Measurements from ENCODE around the gene RCOR2.
"Not testable (repeated sequence)": the region's sequence is repeated elsewhere in the genome, so short reads cannot be mapped to it uniquely, and the experiment has no call there.

Gene RCOR2

DNA sequence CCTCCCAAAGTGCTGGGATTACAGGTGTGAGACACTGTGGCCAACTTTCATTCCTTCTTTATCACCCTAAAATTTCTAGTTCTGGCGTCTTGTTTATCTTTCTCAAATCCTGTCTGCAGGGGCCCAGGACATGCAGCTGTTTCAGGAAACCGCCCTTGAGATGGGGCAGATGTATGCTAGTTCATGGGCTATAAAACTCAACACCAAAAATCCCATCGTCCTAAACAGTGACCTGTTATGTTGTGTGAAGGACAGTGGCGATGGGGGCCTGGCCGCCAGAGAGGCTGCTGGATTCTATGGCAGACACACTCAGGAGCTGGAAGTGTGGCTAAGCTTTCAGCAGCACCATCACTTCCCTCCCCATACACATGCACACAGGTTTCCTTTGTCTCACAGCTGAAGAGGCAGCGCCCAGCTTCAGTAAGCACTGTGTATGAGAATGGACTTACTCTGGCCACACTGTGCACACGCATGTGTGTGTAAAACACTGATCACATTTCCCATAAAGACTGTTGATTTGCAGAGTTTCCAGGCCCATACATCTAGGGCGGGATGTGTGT lies 41.4 kb downstream of the RCOR2 start:
- DNase-seq: no peak

DNA sequence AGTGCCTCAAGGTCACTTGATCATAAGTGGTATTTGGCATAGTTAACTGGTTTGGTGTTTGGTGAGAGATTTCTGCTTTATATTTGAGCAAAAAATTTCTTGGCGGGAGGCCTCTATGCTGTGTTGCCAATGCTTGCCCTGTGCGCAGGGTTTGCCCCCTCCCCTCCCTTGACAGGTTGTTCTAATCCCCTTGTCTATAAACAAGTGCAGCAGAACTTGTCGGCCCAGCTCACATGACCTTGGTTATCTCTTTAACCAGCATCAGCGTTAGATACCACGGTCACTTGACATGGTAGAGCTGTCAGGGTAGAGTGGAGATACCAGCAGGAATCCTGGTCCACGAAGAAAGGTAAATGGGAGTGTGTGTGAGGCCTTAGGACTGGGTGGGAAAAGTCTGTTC lies 42.5 kb downstream of the RCOR2 start:
- DNase-seq: no peak

DNA sequence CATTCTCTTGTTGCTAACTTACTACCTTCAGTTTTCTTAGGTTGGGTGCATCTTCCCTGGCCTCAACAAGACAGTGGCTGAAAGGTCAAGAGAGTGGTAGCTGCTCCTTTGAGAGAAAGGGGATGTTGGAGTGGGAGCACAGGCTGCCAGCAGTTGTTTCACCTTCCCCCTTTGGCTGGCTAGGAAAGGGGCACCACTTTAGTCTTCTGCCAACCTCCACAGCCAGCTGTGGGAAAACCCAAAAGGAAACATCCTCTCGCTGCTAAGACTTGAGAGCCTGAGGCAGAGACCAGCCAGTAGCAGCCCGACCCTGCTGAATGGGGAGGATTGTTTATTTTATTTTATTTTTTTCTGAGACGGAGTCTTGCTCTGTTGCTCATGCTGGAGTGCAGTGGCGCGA lies 43.7 kb downstream of the RCOR2 start:
- DNase-seq: no peak

DNA sequence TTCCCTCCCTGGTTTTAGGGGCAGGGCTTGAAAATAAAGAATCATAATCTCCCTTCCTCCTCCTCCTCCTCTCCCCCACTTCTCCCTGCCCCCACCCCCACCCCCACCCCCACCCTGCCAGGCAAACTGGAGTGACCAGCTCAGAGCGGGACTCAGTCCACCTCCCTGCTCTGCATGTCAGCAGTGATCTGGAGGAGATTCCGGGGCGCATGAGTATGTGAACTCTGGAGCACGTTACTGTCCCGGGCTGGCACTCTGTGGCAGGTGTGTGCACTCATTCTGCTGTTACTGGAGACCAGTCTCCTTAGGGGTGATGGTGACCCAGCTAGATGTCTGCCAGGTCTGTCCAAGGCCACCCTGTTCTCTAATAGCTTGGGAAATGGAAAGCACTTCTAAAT lies 44.2 kb downstream of the RCOR2 start:
- DNase-seq: no peak

DNA sequence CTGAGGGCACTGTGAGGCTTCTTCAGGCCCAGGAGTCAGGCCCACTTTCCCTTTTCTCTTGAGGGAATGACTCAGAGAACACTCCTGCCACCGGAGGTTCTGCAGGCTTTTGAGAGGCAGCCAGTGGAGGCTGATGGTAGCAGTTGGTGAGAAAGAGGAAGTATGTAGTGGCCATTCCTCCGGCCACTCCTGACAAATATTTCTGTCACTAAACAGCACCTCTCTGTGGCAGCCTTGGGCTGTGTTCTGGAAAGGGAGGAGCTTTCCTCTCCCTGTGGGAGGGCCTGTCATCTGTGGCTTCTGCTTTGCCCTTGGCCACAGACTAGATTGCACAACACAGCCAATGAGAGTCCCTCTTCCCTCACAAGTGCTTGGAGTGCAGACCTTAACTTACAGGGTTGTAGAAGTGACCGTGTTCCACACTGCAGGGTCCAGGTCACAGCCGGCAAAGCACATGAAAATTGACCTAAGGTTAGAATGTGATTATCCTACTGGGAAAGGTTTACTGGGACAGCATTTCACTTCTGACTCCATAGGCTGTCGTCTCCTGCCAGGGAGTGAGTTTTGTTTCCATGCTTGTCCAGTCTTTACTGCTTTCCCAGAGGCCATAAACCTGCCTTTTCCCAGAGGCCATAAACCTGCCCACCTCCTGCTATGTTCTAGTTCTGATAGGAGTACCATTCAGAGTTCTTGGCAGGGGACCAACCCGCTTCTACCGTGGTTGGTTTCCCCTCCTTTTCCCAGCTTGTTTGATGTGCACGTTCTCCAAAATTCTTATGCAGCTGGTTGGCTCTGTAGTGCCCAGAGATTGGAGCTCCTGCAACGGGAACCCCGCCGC lies 44.8 kb downstream of the RCOR2 start:
- peak; percentile 98 for DNase-seq

DNA sequence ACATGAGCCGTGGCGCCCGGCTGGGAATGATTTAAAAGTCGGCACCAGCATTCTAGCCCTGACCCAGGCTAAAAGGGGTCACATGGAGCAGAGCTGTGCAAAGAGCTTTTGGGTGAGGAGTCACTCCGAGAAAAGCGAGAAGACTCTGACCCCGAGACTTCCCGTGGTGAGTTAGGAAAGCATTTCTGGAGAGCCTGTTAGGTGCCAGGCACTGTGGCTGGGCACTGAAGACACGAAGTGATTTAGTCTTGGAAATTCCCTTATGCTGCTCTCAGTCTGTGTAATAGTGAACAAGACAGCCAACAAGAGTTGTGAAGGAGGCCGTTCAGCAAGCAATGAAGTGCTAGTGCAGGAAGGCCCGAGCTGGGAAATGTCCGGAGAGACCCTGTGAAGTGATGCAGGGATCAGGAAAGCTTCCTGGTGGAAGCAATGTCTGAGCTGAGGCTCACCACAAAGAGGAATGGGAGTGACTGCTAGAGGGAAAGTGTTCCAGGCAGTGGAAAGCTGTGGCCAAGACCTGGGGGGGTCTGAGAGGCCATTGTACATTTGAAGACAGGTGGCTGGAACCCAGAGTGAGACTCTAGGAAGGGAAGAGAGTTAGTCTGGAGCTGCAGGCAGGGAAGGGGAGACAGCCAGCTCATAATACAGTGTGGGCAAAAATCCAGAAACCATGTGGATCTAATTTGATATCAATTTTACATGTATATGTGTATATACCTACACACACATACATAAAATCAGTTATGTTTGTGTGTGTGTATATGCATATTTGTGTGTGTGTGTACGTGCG lies 46.4 kb downstream of the RCOR2 start:
- peak; percentile 28 for DNase-seq

DNA sequence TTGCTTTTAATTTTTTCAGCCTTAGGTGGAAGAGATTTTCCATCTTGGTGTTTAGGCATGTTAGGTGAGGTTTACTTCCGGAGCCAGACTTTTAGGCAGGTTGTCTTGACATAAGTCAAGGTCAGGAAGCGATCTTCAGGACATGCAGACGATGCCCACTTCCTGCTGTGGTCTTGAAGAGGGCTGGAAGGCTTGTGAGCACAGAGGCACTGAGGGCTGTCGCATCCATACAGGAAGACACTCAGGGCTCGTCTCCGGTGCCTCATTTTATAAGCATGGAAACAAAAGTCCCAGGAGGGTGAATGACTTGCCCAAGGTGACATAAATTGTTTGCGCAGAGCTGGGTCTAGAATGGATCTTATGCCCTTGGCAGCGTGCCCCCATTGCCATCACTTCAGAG lies 47.3 kb downstream of the RCOR2 start:
- no peak for DNase-seq

DNA sequence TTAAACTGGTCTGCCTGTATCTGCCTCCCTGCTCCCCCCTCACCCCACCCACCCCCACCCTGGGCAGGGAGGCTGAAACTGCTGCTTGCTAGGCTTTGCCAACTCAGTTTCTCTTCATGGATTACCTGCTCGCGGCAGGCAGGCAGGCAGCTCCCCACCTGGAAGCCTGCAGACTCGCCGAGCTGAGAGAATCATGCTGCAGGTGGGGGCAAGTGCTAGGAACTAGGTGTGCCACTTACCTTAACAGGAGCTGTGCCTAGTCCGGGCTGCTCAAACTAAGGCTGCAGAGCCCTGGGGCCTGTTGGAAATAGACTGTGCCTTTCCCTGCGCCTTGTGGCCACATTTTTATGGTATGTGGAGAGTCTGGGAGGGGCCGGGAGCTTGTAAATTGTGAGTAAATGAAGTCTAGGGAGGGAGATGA lies 47.8 kb downstream of the RCOR2 start:
- DNase-seq: peak; percentile 15

DNA sequence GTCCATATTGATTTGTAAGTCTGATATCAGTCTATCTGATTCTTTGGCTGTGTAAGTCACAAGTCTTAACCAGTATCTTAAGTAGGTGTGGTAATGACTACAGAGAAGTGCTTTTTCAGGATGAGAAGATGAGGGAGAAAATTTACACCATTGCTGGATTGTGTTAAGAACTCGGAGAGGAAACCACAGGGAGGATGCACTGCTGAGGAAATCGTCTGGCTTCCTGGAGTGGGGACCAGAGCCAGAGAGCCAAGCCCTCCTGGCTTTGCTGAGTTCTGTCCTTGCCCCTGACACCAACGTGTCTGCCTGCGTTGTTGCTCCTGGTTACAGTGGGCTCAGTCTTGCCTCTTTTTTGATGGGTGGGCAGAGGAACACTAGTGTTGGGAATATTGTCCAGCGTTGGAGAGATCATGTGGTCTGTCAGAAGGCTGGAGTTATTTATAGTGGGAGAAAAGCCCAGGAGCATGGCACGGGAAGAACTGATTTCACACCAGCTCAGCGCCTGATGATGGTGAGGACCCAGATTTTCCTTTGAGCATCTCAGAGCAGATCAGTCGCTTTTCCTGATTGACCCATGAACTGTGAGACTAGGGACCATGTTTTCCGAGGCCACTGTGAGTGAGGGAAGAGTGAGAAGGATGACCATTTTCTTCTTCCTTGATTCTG lies 48.4 kb downstream of the RCOR2 start:
- no peak for DNase-seq

DNA sequence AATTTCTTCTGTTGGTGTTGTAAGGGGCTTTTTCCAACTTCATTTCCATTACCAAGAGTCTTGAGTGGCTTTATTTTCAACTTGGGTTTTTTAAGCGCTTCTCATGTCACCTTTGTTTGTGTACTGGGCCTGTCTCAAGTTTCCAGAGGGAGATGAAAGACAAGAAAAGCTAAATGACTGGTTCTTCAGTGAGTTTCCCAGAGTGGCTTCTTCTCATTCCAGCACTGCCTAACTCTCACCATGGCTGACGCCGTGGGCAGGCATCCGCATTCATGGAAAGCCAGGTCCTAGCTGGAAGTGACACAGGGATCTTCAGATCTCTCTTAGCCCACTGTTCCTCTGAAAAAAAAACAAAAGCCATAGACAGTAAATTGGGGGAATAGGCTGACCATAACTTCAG lies 49.5 kb downstream of the RCOR2 start:
- no peak for DNase-seq

DNA sequence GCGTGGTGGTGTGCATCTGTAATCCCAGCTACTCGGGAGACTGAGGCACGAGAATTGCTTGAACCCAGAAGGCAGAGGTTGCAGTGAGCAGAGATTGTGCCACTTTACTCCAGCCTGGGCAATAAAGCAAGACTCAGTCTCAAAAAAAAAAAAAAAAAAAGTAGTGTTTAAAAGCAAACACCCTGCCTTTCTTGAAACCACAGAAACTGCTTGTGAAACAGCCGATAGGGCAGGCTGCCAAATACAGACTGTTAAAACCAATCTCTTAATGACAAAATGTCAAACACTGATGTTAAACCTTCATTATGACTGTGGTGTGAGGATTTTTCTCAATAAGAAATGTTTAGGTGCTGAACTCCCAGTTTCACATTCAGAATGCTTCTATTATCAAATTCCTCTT lies 50.8 kb downstream of the RCOR2 start:
- peak; percentile 22 for DNase-seq

DNA sequence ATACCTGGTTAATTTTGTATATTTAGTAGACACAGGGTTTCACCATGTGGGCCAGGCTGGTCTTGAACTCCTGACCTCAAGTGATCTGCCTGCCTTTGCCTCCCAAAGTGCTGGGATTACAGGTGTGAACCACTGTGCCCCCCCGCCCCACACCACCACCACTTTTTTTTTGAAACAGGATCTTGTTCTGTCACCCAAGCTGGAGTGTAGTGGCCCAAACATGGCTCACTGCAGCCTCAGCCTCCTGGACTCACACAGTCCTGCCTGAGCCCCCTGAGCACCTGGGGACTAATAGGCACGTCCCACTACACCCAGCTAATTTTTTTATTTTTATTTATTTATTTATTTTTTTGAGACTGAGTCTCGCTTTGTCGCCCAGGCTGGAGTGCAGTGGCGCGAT lies 53.3 kb downstream of the RCOR2 start:
- not testable (repeated sequence) for DNase-seq

DNA sequence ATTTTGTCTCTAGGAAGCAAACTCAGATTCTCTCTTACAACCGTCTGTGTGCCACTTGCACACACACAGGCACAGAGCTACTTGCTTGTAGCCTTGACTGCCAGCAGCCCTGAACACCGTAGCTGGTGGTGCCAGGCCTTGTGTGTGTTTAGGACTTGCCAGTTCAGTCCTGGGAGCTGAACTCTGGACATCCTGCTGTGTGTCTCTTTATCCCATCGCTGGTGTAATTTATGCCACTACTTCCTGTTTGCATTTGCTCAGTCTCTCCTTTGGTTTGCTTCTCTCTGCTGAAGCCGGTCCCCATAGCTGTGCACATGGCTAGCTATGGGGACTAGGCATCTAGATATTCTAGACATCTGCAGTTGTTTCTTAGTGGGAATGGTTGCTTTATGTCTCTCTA lies 54.0 kb downstream of the RCOR2 start:
- DNase-seq: no peak
